Nephron (organoid): ENCODE results near the gene HSD17B13.
"Not testable (repeated sequence)": the region's sequence is repeated elsewhere in the genome, so short reads cannot be mapped to it uniquely, and the experiment has no call there.

Experiments used
- H3K27ac Mint-ChIP-seq, 3 experiments: 2 replicates each; pipeline ENCODE4 v1.8.0; 2020; ENCODE audit warnings: mixed read lengths in 3 of 3, mild to moderate bottlenecking in 2 of 3, moderate library complexity in 1 of 3
- H3K27me3 Mint-ChIP-seq: 2 replicates; pipeline ENCODE4 v1.8.0; 2021; ENCODE audit warnings: low read depth, mild to moderate bottlenecking, moderate library complexity, mixed read lengths
- H3K36me3 Mint-ChIP-seq: 2 replicates; pipeline ENCODE4 v1.8.0; 2020; ENCODE audit warnings: low read depth, mixed read lengths
- H3K4me1 Mint-ChIP-seq: 2 replicates; pipeline ENCODE4 v1.8.0; 2020; ENCODE audit warnings: mixed read lengths
- H3K4me3 Mint-ChIP-seq, 3 experiments: 2 replicates each; pipeline ENCODE4 v1.8.0; 2020; ENCODE audit warnings: mild to moderate bottlenecking in 3 of 3, mixed read lengths in 3 of 3, moderate library complexity in 2 of 3
- H3K9me3 Mint-ChIP-seq: 2 replicates; pipeline ENCODE4 v1.8.0; 2020; ENCODE audit warnings: mixed read lengths
- TF ChIP-seq, protein P1 (sequence below), 3 experiments: fragments of 200-600 bp; sonication (generic); IDR thresholded peaks; one replicate each; pipeline ENCODE4 v1.5.0; 2021; ENCODE audit warnings: antibody characterized with exemption in 3 of 3; ENCODE audit not compliant: unreplicated experiment in 3 of 3

Gene HSD17B13

DNA sequence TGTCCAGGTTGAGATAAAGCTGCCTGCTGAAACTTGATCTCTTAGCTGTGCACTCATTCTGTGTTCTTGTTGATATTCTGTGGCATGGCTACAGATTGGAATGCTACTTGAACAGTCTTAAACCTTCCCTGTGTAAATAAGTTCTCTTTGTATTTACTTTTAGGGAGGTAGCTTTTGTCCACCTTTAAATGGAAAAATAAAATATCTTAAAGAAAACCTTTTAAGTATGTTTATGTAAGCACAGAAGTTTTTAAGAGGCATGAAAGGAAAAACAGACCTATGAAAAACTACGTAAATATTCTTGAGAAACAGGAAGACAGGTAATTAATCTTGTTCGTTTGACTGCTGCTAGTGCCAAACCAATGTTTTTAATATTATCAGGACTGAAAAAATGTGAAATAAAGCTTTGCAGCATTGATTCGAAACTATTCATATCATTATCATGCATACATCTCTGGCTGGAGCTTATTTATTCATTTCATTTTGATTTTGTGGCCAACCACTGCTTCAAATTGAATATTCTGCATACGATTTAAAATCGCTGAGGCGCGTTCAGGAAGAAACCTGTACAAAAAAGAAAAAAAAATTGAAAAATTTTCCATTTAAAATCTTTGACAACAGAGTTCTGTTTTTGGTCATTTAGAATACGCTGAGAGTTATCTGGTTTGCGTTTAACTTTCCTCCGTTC is 17.8 kb downstream of the HSD17B13 start:
- TF ChIP-seq, protein P1, sequence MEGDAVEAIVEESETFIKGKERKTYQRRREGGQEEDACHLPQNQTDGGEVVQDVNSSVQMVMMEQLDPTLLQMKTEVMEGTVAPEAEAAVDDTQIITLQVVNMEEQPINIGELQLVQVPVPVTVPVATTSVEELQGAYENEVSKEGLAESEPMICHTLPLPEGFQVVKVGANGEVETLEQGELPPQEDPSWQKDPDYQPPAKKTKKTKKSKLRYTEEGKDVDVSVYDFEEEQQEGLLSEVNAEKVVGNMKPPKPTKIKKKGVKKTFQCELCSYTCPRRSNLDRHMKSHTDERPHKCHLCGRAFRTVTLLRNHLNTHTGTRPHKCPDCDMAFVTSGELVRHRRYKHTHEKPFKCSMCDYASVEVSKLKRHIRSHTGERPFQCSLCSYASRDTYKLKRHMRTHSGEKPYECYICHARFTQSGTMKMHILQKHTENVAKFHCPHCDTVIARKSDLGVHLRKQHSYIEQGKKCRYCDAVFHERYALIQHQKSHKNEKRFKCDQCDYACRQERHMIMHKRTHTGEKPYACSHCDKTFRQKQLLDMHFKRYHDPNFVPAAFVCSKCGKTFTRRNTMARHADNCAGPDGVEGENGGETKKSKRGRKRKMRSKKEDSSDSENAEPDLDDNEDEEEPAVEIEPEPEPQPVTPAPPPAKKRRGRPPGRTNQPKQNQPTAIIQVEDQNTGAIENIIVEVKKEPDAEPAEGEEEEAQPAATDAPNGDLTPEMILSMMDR (IDR thresholded peaks at IDR 0.05; ENCODE audit: unreplicated experiment in 3 of 3): no peak
- Mint-ChIP-seq H3K4me3 (no peak overlapping the region), H3K9me3 (no peaks in the 10 kb centered on the region), H3K27ac (no peak overlapping the region), H3K27me3 (no peaks in the 10 kb centered on the region), H3K4me1 (no peaks in the 10 kb centered on the region), H3K36me3 (no peaks in the 10 kb centered on the region)

DNA sequence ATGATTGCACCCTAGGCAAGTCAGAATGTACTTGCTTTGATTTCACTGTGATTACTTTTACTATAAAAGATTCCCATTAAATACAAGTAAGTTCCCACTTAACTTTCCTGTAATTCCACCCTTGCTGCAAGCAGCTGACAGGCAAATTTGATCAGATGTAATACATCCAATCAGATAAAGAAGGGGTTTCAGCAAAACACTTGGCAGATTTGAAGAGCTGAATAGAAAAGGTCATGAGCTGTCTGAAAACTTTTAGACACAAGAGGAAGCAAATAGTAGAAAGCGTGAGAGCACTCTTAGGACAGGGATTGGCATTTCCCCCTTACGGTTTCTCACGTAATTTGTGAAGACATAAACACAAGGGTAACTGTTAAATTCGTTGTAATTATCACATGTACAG is 22.8 kb downstream of the HSD17B13 start:
- Mint-ChIP-seq H3K36me3 (no peaks in the 10 kb centered on the region), H3K27ac (no peak overlapping the region), H3K27me3 (no peaks in the 10 kb centered on the region), H3K4me1 (no peaks in the 10 kb centered on the region), H3K9me3 (peaks cover 3% of the 10 kb centered on the region), H3K4me3 (no peak overlapping the region)
- TF ChIP-seq, protein P1 (IDR thresholded peaks at IDR 0.05; ENCODE audit: unreplicated experiment in 3 of 3): no peak

DNA sequence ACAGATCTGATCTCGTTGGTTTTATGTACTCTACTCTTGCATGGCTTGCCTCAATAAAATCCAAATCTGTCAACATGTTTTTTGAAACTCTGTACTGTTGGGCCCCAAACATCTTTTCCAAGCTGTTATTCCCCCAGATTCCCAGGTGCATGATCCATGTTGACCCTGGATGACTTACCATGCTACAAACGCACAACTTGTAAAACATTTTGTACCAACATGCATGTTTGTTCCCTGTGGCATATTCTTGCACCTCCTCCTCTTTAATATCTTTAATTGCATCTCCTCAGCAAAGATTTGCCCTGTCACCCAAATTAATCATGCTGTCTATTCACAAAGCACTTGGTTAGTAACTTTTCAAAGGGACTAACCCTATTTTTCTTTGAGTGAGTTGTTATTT is 24.3 kb downstream of the HSD17B13 start:
- Mint-ChIP-seq H3K27me3 (no peaks in the 10 kb centered on the region), H3K4me3 (no peak overlapping the region), H3K9me3 (peaks cover 13% of the 10 kb centered on the region)

DNA sequence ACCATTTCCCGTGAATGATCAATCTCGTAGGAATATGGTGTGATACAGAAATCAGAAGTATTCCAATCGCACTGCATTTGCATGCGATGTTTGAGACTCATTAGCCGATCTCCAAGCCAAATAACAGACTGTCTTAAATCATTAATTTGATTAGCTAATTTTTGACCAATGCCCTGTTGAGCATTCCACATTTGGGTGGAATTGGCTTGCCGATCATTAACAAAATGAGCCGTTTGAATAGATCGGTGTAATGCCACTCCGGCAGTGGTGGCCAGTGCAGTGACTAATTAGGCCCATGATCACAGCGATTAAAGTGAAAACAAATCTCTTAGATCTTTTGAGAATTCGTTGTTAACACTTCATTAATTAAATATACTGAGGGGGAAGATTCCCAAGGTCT is 27.8 kb downstream of the HSD17B13 start:
- H3K27ac Mint-ChIP-seq, H3K4me3 Mint-ChIP-seq, H3K4me1 Mint-ChIP-seq, H3K27me3 Mint-ChIP-seq, H3K36me3 Mint-ChIP-seq: not testable (repeated sequence)
- H3K9me3 Mint-ChIP-seq: peaks cover 14% of the 10 kb centered on the region

More for the DNA sequence above, 24.3 kb downstream of the HSD17B13 start:
- H3K36me3 Mint-ChIP-seq: no peaks in the 10 kb centered on the region
- H3K4me1 Mint-ChIP-seq: no peaks in the 10 kb centered on the region
- H3K27ac Mint-ChIP-seq: no peak overlapping the region
- TF ChIP-seq, protein P1 (IDR thresholded peaks at IDR 0.05; ENCODE audit: unreplicated experiment in 3 of 3): no peak

DNA sequence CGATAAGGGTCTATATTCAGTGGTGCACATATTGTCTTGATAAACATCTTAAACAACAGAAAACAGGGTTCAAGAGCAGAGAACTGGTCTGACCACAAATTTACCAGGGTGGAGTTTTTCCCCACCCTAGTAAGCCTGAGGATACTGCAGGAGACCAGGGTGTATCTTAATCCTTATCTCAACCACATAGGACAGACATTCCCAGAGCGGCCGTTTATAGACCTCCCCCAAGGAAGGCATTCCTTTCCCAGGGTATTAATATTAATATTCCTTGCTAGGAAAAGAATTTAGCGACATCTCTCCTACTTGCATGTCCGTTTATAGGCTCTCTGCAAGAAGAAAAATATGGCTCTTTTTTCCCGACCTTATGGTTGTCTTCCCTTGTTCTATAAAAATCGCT is 28.8 kb downstream of the HSD17B13 start:
- peaks cover 14% of the 10 kb centered on the region for H3K9me3 Mint-ChIP-seq
- H3K4me3 Mint-ChIP-seq, H3K27me3 Mint-ChIP-seq, H3K36me3 Mint-ChIP-seq, H3K4me1 Mint-ChIP-seq, H3K27ac Mint-ChIP-seq: not testable (repeated sequence)

DNA sequence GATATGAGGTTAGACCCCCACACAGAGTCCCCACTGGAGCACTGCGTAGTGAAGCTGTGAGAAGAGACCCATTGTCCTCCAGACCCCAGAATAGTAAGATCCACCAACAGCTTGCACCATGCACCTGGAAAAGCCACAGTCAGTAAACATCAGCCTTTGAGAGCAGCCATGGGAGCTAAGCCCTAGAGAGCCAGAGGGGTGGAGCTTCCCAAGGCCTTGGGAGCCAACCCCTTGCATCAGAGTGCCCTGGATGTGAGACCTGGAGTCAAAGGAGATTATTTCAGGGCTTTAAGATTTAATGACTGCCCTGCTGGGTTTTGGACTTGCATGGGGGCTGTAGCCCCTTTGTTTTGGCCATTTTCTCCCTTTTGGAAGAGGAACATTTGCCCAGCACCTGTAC is 35.7 kb downstream of the HSD17B13 start:
- Mint-ChIP-seq H3K4me3 (no peak overlapping the region), H3K9me3 (peaks cover 42% of the 10 kb centered on the region), H3K4me1 (no peaks in the 10 kb centered on the region), H3K27me3 (no peaks in the 10 kb centered on the region), H3K27ac (no peak overlapping the region), H3K36me3 (peaks cover 8% of the 10 kb centered on the region)
- TF ChIP-seq, protein P1 (IDR thresholded peaks at IDR 0.05; ENCODE audit: unreplicated experiment in 3 of 3): no peak

DNA sequence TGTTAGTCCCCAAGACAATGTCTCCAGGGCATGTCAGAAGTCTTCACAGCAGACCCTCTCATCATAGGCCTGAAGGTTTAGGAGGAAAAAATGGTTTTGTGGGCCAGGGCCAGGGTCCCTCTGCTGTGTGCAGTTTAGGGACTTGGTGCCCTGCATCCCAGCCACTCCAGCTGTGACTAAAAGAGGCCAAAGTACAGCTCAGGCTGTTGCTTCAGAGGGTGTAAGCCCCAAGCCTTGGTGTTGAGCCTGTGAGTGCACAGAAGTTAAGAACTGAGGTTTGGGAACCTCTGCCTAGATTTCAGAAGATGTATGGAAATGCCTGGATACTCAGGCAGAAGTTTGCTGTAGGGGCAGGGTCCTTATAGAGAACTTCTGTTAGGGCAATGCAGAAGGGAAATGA is 38.4 kb downstream of the HSD17B13 start:
- H3K27ac Mint-ChIP-seq, H3K4me3 Mint-ChIP-seq, H3K4me1 Mint-ChIP-seq: not testable (repeated sequence)

More for the DNA sequence above, 38.4 kb downstream of the HSD17B13 start:
- H3K9me3 Mint-ChIP-seq: peaks cover 43% of the 10 kb centered on the region
- not testable (repeated sequence) for H3K36me3 Mint-ChIP-seq, H3K27me3 Mint-ChIP-seq
